ENCODE measurements around the gene TGM1.
"Not testable (repeated sequence)": the region's sequence is repeated elsewhere in the genome, so short reads cannot be mapped to it uniquely, and the experiment has no call there.

GRCh38 chr14:24203249-24203886 lies 59.6 kb downstream of the TGM1 start:
- not testable (repeated sequence) for TF ChIP-seq POLR2A, TAF1, POLR2AphosphoS5 (IDR thresholded peaks at IDR 0.05; ENCODE audit: low read depth, low read length)

Measured in GM12891 (cell line).